GM18951 (cell line): ENCODE results near the gene SLC38A2.

ENCODE experiments used
- POLR2A ChIP-seq: IDR thresholded peaks from 4 replicates; pipeline ENCODE4 v1.6.1; 2011; ENCODE audit warnings: mild to moderate bottlenecking; ENCODE audit not compliant: insufficient read length, insufficient read depth; ENCODE audit errors: extremely low read depth
- in situ Hi-C: fragments of 300-500 bp; cut with MboI; formaldehyde crosslinking; loops from one replicate; pipeline ENCODE4 v1.12.0; 2022; ENCODE audit warnings: low sequenced_read_pairs, mixed read lengths, inconsistent platforms; ENCODE audit not compliant: unreplicated experiment

SLC38A2 gene

GRCh38 chr12:46358791-46359666, 13.5 kb downstream of the SLC38A2 start:
- no peak for TF ChIP-seq POLR2A
- in situ Hi-C loops = loop anchor here (10.0 kb wide), 1 partner anchor 306 kb away; no protein-coding TSS in a partner anchor

- in situ Hi-C loops = loop anchor here (10.0 kb wide), 1 partner anchor 306 kb away; no protein-coding TSS in a partner anchor
- TF ChIP-seq POLR2A = no peak
These were observed 14.3 kb downstream of the SLC38A2 start for GRCh38 chr12:46358325-46358700.

- in situ Hi-C loops = loop anchor here (10.0 kb wide), 1 partner anchor 307 kb away; no protein-coding TSS in a partner anchor
- no peak for TF ChIP-seq POLR2A
These were observed 14.9 kb downstream of the SLC38A2 start for GRCh38 chr12:46357438-46358324.

GRCh38 chr12:46356655-46357437, 15.7 kb downstream of the SLC38A2 start:
- TF ChIP-seq POLR2A = no peak
- in situ Hi-C loops = loop anchor here (10.0 kb wide), 1 partner anchor 308 kb away; no protein-coding TSS in a partner anchor

- TF ChIP-seq POLR2A = no peak
- in situ Hi-C loops = loop anchor here (10.0 kb wide), 1 partner anchor 310 kb away; no protein-coding TSS in a partner anchor
These were observed 17.8 kb downstream of the SLC38A2 start for GRCh38 chr12:46354802-46355199.

GRCh38 chr12:46354111-46354801, 18.3 kb downstream of the SLC38A2 start:
- TF ChIP-seq POLR2A = no peak
- in situ Hi-C loops = loop anchor here (10.0 kb wide), 1 partner anchor 311 kb away; no protein-coding TSS in a partner anchor

- in situ Hi-C loops = loop anchor here (10.0 kb wide), 1 partner anchor 313 kb away; no protein-coding TSS in a partner anchor
- TF ChIP-seq POLR2A = no peak
These were observed 20.5 kb downstream of the SLC38A2 start for GRCh38 chr12:46351886-46352650.

GRCh38 chr12:46351138-46351537, 21.4 kb downstream of the SLC38A2 start:
- in situ Hi-C loops = loop anchor here (10.0 kb wide), 1 partner anchor 314 kb away; no protein-coding TSS in a partner anchor
- TF ChIP-seq POLR2A = no peak

- no peak for TF ChIP-seq POLR2A
- in situ Hi-C loops = loop anchor here (25.0 kb wide), 1 partner anchor 663 kb away; no protein-coding TSS in a partner anchor
These were observed 23.3 kb downstream of the SLC38A2 start for GRCh38 chr12:46349253-46349652.

- in situ Hi-C loops = loop anchor here (25.0 kb wide), 1 partner anchor 669 kb away; no protein-coding TSS in a partner anchor
These were observed 29.3 kb downstream of the SLC38A2 start for GRCh38 chr12:46343118-46343852.

More at GRCh38 chr12:46343118-46343852, 29.3 kb downstream of the SLC38A2 start:
- TF ChIP-seq POLR2A = no peak
